Astrocyte (in vitro differentiated cells and primary cell): Measurements from ENCODE around the gene USP6.

ENCODE experiments used
- CTCF ChIP-seq: IDR thresholded peaks from 2 replicates; pipeline ENCODE4 v1.5.1; 2011; ENCODE audit warnings: low read depth, mild to moderate bottlenecking, inconsistent platforms, low read length, moderate library complexity; ENCODE audit not compliant: insufficient read depth
- EZH2 ChIP-seq: IDR thresholded peaks from 2 replicates; pipeline ENCODE4 v1.6.1; 2012; ENCODE audit warnings: mild to moderate bottlenecking, low read length, inconsistent platforms; ENCODE audit not compliant: insufficient read depth

- no peak for TF ChIP-seq CTCF
- peak; percentile 68 for TF ChIP-seq EZH2
These were observed 6.9 kb downstream of the USP6 start for GRCh38 chr17:5122586-5123342.
